OCI-LY7 (cell line): ENCODE measurements around the gene CLPSL2. TPM values are rescaled to one million over a fixed set of nuclear protein-coding genes. Genes with fewer than 3 reads are reported as not detected.

ENCODE experiments used
- BruUV-seq: library from RNA; stranded (reverse); fragments of 400-500 nt; replicated peaks from 2 replicates; lab custom pipeline; 2021; lab: Mats Ljungman, UMichigan
- CTCF ChIA-PET: fragments of 300-600 bp; sonication (Branson Sonifier 250); formaldehyde crosslinking; loops from one replicate; lab custom pipeline; 2022; ENCODE audit warnings: antibody characterized with exemption; ENCODE audit not compliant: unreplicated experiment; lab: Charles Lee
- POLR2A ChIA-PET: fragments of 300-600 bp; sonication (Branson Sonifier 250); formaldehyde crosslinking; loops from one replicate; lab custom pipeline; 2022; ENCODE audit warnings: antibody characterized with exemption; lab: Charles Lee
- DNase-seq: peaks from one replicate; pipeline ENCODE4 v3.0.0-alpha.2; 2015; ENCODE audit warnings: low spot score
- H2AFZ ChIP-seq: fragments of 200-600 bp; sonication (generic), shearing (Covaris generic); 2 replicates; pipeline ENCODE4 v1.6.1; 2014; ENCODE audit warnings: mild to moderate bottlenecking, antibody characterized with exemption, low read length, moderate library complexity
- H3K27ac ChIP-seq: fragments of 200-600 bp; sonication (generic); 2 replicates; pipeline ENCODE4 v1.5.1; 2014; ENCODE audit warnings: mixed run types, low read depth, mild to moderate bottlenecking, moderate library complexity, low read length, inconsistent platforms; ENCODE audit not compliant: poor library complexity, severe bottlenecking
- H3K36me3 ChIP-seq: fragments of 200-600 bp; sonication (generic); 2 replicates; pipeline ENCODE4 v1.6.1; 2014; ENCODE audit warnings: mild to moderate bottlenecking, antibody characterized with exemption, low read length, moderate library complexity, mixed read lengths; ENCODE audit not compliant: insufficient read depth
- H3K4me1 ChIP-seq: fragments of 200-600 bp; sonication (generic); 2 replicates; pipeline ENCODE4 v1.5.1; 2014; ENCODE audit warnings: mild to moderate bottlenecking, low read length; ENCODE audit not compliant: insufficient read depth, poor library complexity, severe bottlenecking
- H3K4me2 ChIP-seq: fragments of 200-600 bp; sonication (generic); 2 replicates; pipeline ENCODE4 v1.6.1; 2014; ENCODE audit warnings: mild to moderate bottlenecking, low read length
- H3K4me3 ChIP-seq: fragments of 200-600 bp; sonication (generic); 2 replicates; pipeline ENCODE4 v1.5.1; 2014; ENCODE audit warnings: mild to moderate bottlenecking, low read depth, low read length; ENCODE audit not compliant: poor library complexity, severe bottlenecking
- H3K79me2 ChIP-seq: fragments of 200-600 bp; sonication (generic); 2 replicates; pipeline ENCODE4 v1.6.1; 2016; ENCODE audit warnings: low read depth, mild to moderate bottlenecking, low read length, moderate library complexity, mixed read lengths; ENCODE audit not compliant: insufficient read depth
- H3K9me2 ChIP-seq: fragments of 200-600 bp; sonication (generic); 2 replicates; pipeline ENCODE4 v1.6.1; 2016; ENCODE audit warnings: mild to moderate bottlenecking, low read length, mixed read lengths; ENCODE audit not compliant: insufficient read depth
- H3K9me3 ChIP-seq: fragments of 200-600 bp; sonication (generic); 2 replicates; pipeline ENCODE4 v1.6.1; 2014; ENCODE audit warnings: mild to moderate bottlenecking, mixed run types, low read length, mixed read lengths
- H4K20me1 ChIP-seq: fragments of 200-600 bp; sonication (generic); 2 replicates; pipeline ENCODE4 v1.6.1; 2014; ENCODE audit warnings: mild to moderate bottlenecking, antibody characterized with exemption, low read length, moderate library complexity, mixed read lengths; ENCODE audit not compliant: insufficient read depth
- CTCF ChIP-seq: fragments of 200-600 bp; sonication (generic); conservative IDR thresholded peaks from 2 replicates; pipeline ENCODE4 v1.5.1; 2014; ENCODE audit warnings: mild to moderate bottlenecking, antibody characterized with exemption, low read length, moderate library complexity, mixed read lengths
- EZH2phosphoT487 ChIP-seq: fragments of 200-600 bp; sonication (generic); IDR thresholded peaks from 2 replicates; pipeline ENCODE4 v1.6.1; 2018; ENCODE audit warnings: low read depth, borderline replicate concordance, mild to moderate bottlenecking, mixed run types, antibody characterized with exemption, low read length, moderate library complexity, mixed read lengths
- intact Hi-C: fragments of 100-400 bp; cut with micrococcal nuclease; formaldehyde crosslinking; loops from one replicate; pipeline ENCODE4 v1.10.0; 2022; ENCODE audit not compliant: unreplicated experiment
- total RNA-seq, 2 experiments: library from RNA; depleted of rRNA in 1 of 2; stranded (reverse); fragments of >200 nt in 1 of 2; shearing (Covaris generic) in 1 of 2; gene quantifications; 2 replicates each; pipeline ENCODE4 v1.2.3, GENCODE V29; 2014 to 2022

CLPSL2 gene
- total RNA-seq, 2 experiments from 2014 or later: not detected

GRCh38 chr6:35787266-35788218 lies 11.1 kb downstream of the CLPSL2 start:
- no peak overlapping the region for H2AFZ ChIP-seq
- no peaks in the 10 kb centered on the region for H3K9me2 ChIP-seq
- no peak overlapping the region for H3K27ac ChIP-seq
- no TSS peak for BruUV-seq
- H3K4me3 ChIP-seq: no peak overlapping the region
- ChIA-PET POLR2A (interaction anchor here (0.5 kb wide), 1 partner anchor 653 kb away, joined by 4 read pairs; no protein-coding TSS in a partner anchor), CTCF (no interaction called here)
- intact Hi-C loops: no loop called here
- TF ChIP-seq CTCF: no peak
- no peak for TF ChIP-seq EZH2phosphoT487
- no peaks in the 10 kb centered on the region for H3K36me3 ChIP-seq
- H3K4me1 ChIP-seq: no peaks in the 10 kb centered on the region
- H4K20me1 ChIP-seq: no peaks in the 10 kb centered on the region
- no peaks in the 10 kb centered on the region for H3K79me2 ChIP-seq
- H3K4me2 ChIP-seq: no peak overlapping the region
- no peak for DNase-seq
- no peaks in the 10 kb centered on the region for H3K9me3 ChIP-seq

- H3K9me2 ChIP-seq: no peaks in the 10 kb centered on the region
- H3K9me3 ChIP-seq: no peaks in the 10 kb centered on the region
- no peak overlapping the region for H3K4me2 ChIP-seq
- no peak overlapping the region for H3K27ac ChIP-seq
- H3K36me3 ChIP-seq: no peaks in the 10 kb centered on the region
- no peak overlapping the region for H2AFZ ChIP-seq
- H4K20me1 ChIP-seq: no peaks in the 10 kb centered on the region
- no peak overlapping the region for H3K4me3 ChIP-seq
- ChIA-PET POLR2A (interaction anchor here (0.5 kb wide), 1 partner anchor 652 kb away, joined by 4 read pairs; no protein-coding TSS in a partner anchor), CTCF (no interaction called here)
- TF ChIP-seq EZH2phosphoT487 (no peak), CTCF (no peak)
- BruUV-seq: no TSS peak
- DNase-seq: no peak
- intact Hi-C loops: no loop called here
- no peaks in the 10 kb centered on the region for H3K4me1 ChIP-seq
- H3K79me2 ChIP-seq: no peaks in the 10 kb centered on the region
Observed at GRCh38 chr6:35788423-35788982, 12.1 kb downstream of the CLPSL2 start.
